ENCODE results near the gene C2orf80. TPM values are rescaled to one million over a fixed set of nuclear protein-coding genes. Genes with fewer than 3 reads are reported as not detected.

C2orf80 gene
- total RNA-seq, 4 donors from 2014 or later = not detected

GRCh38 chr2:208135794-208136715 lies 53.8 kb downstream of the C2orf80 start:
- 57% methylated on average over 11 of the region's 11 CpGs for WGBS
- Histone ChIP-seq H3K36me3 (no peaks in the 10 kb centered on the region), H3K9me3 (no peaks in the 10 kb centered on the region), H3K4me1 (peaks cover 0 to 22% (median 19%) of the 10 kb centered on the region in 4 donors), H3K27ac (replicated peaks in 1 of 4) (peak overlapping the region in 2 of 4 donors; percentile 27 to 48), H3K4me3 (no peak overlapping the region), H3K27me3 (no peaks in the 10 kb centered on the region)
- DNase-seq (ENCODE audit: extremely low spot score) = no peak
- TF ChIP-seq EP300 (IDR thresholded peaks at IDR 0.05) (no peak), POLR2A (IDR thresholded peaks at IDR 0.05; ENCODE audit: low read depth) (no peak), POLR2AphosphoS5 (IDR thresholded peaks at IDR 0.05) (no peak)
- TF ChIP-seq, protein P1, sequence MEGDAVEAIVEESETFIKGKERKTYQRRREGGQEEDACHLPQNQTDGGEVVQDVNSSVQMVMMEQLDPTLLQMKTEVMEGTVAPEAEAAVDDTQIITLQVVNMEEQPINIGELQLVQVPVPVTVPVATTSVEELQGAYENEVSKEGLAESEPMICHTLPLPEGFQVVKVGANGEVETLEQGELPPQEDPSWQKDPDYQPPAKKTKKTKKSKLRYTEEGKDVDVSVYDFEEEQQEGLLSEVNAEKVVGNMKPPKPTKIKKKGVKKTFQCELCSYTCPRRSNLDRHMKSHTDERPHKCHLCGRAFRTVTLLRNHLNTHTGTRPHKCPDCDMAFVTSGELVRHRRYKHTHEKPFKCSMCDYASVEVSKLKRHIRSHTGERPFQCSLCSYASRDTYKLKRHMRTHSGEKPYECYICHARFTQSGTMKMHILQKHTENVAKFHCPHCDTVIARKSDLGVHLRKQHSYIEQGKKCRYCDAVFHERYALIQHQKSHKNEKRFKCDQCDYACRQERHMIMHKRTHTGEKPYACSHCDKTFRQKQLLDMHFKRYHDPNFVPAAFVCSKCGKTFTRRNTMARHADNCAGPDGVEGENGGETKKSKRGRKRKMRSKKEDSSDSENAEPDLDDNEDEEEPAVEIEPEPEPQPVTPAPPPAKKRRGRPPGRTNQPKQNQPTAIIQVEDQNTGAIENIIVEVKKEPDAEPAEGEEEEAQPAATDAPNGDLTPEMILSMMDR (IDR thresholded peaks at IDR 0.05) = no peak
- intact Hi-C loops (cut with DNase I) = no loop called here

DNA sequence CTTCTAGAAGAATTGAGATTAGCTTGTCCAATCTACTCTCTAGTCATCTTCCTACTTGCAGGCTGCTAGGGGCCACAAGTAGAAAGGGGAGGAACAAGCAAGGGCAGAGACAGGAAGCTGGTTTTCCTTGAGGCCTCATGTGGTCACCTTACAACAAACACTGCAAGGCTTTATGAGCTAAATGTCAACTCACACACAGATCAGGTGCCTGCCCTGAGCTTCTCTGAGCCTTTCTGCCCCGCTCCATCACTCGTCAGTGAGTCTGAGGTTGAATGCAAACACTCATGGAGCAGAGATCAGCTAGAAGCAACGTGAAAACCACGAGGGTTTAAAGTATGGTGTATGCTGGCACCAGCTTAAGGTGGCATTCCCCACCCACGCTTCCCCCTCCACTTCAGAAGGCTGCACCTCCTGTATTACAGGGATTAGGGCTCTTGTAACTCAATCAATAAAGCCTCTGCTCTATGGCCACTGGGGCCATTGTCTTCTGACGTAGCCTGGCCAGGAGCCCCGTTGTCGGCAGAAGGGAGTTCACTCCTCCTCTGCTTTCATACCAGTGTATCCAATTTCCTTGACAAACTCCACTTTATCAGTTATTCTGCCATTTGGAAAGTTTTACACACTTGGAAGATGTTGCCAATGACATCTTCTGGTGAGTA lies 54.8 kb downstream of the C2orf80 start:
- H3K4me1 ChIP-seq = peaks cover 0 to 22% (median 19%) of the 10 kb centered on the region in 4 donors
- no peaks in the 10 kb centered on the region for H3K36me3 ChIP-seq
- H3K4me3 ChIP-seq = no peak overlapping the region
- intact Hi-C loops (cut with DNase I) = no loop called here
- TF ChIP-seq, protein P1 (IDR thresholded peaks at IDR 0.05) = no peak
- TF ChIP-seq POLR2A (IDR thresholded peaks at IDR 0.05; ENCODE audit: low read depth) (no peak), POLR2AphosphoS5 (IDR thresholded peaks at IDR 0.05) (no peak), EP300 (IDR thresholded peaks at IDR 0.05) (no peak)
- H3K27ac ChIP-seq (replicated peaks in 1 of 4) = no peak overlapping the region
- WGBS = 46% methylated on average over 7 of the region's 8 CpGs
- H3K9me3 ChIP-seq = no peaks in the 10 kb centered on the region
- no peak for DNase-seq (ENCODE audit: extremely low spot score)
- no peaks in the 10 kb centered on the region for H3K27me3 ChIP-seq

- H3K9me3 ChIP-seq = no peaks in the 10 kb centered on the region
- peaks cover 0 to 2% (median 0%) of the 10 kb centered on the region in 4 donors for H3K27me3 ChIP-seq
- H3K4me3 ChIP-seq = no peak overlapping the region
- no peaks in the 10 kb centered on the region for H3K36me3 ChIP-seq
- intact Hi-C loops (cut with DNase I) = no loop called here
- WGBS = 59% methylated on average over 6 of the region's 6 CpGs
- H3K27ac ChIP-seq (replicated peaks in 1 of 4) = no peak overlapping the region
- TF ChIP-seq POLR2AphosphoS5 (IDR thresholded peaks at IDR 0.05) (no peak), EP300 (IDR thresholded peaks at IDR 0.05) (no peak), POLR2A (IDR thresholded peaks at IDR 0.05; ENCODE audit: low read depth) (no peak)
- TF ChIP-seq, protein P1 (IDR thresholded peaks at IDR 0.05) = no peak
- H3K4me1 ChIP-seq = peaks cover 0 to 6% (median 5%) of the 10 kb centered on the region in 4 donors
- DNase-seq (ENCODE audit: extremely low spot score) = no peak
Measured at GRCh38 chr2:208130712-208131110, 59.1 kb downstream of the C2orf80 start.

DNA sequence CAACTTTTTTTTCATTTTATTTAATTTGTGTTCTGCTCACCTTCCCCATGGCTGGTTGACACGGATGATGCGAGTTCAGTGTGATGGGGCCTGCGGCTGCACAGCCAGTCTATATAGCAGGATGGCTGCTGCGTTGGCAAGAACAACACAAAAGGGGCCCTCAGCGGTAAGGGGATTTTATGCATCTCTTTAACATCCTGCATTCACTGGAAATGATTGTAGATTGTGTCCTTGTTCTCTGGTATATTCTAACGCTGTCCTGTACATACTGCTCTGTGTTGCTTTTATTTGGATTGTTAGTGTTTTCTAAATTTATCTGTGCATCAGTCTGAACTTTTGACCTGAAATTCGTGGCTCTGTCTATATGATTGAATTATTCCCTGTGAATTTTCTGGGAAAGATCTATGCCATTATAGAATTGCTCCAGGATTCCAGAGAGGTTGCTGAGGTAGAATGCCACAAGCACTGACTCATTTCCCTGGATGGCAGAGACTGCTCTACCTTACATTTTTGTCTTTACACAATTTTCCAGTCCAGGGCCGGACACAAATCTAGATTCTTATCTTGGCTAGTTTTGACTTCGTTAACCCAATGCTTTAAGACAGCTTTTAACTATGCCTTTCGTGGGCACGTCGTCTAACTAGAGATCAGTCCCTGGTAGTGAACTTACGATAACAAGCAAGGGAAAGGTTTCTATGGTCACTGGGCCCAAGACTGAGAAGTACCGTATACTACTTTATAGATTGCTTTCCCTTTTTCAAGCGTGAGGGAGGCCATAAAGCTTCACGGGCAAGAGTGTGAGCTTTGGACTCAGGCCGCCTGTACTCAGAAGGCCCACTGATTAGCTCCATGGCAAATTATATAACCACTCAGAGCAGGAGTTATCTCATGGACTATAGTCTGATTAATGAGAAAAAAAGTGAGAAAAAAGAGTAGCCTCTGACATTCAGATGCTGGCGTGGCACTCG lies 59.8 kb downstream of the C2orf80 start, which contains the start of gene CRYGC:
CRYGC (minus strand) TSS at position 85 of the 968 bp plus-strand sequence; CDS start at position 49, 36 bp downstream.
- H3K36me3 ChIP-seq = no peaks in the 10 kb centered on the region
- no peak for DNase-seq (ENCODE audit: extremely low spot score)
- H3K27ac ChIP-seq (replicated peaks in 1 of 4) = no peak within 1 kb of the TSS
- intact Hi-C loops (cut with DNase I) = no loop called here
- TF ChIP-seq EP300 (IDR thresholded peaks at IDR 0.05) (no peak), POLR2A (IDR thresholded peaks at IDR 0.05; ENCODE audit: low read depth) (no peak), POLR2AphosphoS5 (IDR thresholded peaks at IDR 0.05) (no peak)
- TF ChIP-seq, protein P1 (IDR thresholded peaks at IDR 0.05) = no peak
- H3K4me1 ChIP-seq = no peaks in the 10 kb centered on the region
- H3K27me3 ChIP-seq = peaks cover 0 to 8% (median 0%) of the 10 kb centered on the region in 4 donors
- no peak within 1 kb of the TSS for H3K4me3 ChIP-seq
- H3K9me3 ChIP-seq = no peaks in the 10 kb centered on the region
- WGBS = 69% methylated on average over 19 of the region's 19 CpGs
